ENCODE results near the gene NRG3.

NRG3 gene

DNA sequence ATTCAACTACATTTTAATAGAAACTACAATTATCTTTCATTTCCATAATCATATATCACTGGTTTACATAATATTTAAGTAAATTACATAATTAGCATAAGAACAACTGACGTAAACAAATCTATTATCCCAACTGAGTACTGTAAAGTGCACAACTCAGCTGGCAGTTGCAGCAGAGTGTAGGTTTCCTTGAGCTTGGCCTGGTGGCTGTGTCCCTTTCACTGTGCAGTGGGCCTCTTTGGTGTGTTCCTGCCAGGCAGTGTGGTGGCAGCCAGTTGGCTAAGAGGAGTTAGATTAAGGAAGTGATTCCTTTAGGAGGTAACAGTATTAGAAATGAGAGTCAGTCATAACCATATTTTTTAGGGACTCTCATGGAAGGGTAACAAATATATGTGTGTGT is 7.0 kb downstream of the NRG3 start:
- H3K4me3 ChIP-seq (ENCODE audit: low read depth, low read length) = no peak overlapping the region
- no peak for DNase-seq (ENCODE audit: low read depth)
- TF ChIP-seq, protein P1, sequence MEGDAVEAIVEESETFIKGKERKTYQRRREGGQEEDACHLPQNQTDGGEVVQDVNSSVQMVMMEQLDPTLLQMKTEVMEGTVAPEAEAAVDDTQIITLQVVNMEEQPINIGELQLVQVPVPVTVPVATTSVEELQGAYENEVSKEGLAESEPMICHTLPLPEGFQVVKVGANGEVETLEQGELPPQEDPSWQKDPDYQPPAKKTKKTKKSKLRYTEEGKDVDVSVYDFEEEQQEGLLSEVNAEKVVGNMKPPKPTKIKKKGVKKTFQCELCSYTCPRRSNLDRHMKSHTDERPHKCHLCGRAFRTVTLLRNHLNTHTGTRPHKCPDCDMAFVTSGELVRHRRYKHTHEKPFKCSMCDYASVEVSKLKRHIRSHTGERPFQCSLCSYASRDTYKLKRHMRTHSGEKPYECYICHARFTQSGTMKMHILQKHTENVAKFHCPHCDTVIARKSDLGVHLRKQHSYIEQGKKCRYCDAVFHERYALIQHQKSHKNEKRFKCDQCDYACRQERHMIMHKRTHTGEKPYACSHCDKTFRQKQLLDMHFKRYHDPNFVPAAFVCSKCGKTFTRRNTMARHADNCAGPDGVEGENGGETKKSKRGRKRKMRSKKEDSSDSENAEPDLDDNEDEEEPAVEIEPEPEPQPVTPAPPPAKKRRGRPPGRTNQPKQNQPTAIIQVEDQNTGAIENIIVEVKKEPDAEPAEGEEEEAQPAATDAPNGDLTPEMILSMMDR (IDR thresholded peaks at IDR 0.05; ENCODE audit: low read depth, low read length, missing control alignments) = no peak

GRCh38 chr10:81884856-81885255 is 9.9 kb downstream of the NRG3 start:
- H3K4me3 ChIP-seq (ENCODE audit: low read depth, low read length) = no peak overlapping the region
- TF ChIP-seq, protein P1 (IDR thresholded peaks at IDR 0.05; ENCODE audit: low read depth, low read length, missing control alignments) = no peak
- no peak for DNase-seq (ENCODE audit: low read depth)

DNA sequence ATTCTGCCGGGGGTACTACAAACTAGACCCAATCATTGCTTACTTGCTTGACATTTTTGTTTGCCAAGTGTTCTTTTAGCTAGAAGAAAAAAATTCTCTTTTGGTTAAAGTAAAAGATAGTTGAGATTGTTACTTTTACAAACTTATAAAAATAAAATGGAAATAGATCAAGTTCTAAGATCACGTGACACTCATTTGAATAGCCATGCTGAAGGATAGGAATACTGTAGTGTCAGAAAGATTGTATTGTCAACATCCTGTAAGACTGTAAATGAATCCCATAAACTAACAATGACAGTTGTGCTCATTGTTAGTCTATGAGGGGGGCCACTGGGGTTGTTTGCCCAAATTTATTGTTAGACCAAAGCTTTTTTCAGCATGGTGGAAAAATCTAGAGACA is 10.5 kb downstream of the NRG3 start:
- no peak overlapping the region for H3K4me3 ChIP-seq (ENCODE audit: low read depth, low read length)
- TF ChIP-seq, protein P1 (IDR thresholded peaks at IDR 0.05; ENCODE audit: low read depth, low read length, missing control alignments) = no peak
- DNase-seq (ENCODE audit: low read depth) = no peak

DNA sequence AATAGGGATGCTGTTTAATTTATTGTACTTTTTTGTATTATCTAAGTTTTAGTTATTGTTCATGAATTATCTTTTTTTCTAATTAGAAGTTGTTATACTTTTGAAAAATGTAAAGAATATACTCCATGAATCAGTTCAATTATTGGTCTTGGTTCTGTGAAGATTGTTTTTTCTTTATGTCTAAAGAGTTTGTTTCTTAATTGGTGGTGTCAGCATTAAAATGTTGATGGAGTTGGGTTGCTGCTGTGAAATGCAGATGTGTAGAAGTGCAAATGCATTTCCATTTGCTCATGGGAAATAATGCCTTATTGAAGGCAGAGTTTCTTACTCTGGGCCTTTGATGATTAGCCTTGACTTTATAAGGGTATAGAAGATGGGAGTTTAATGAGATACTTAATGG is 11.9 kb downstream of the NRG3 start:
- DNase-seq (ENCODE audit: low read depth) = no peak
- TF ChIP-seq, protein P1 (IDR thresholded peaks at IDR 0.05; ENCODE audit: low read depth, low read length, missing control alignments) = no peak

GRCh38 chr10:81889181-81889769 is 14.3 kb downstream of the NRG3 start:
- DNase-seq (ENCODE audit: low read depth) = no peak
- TF ChIP-seq, protein P1 (IDR thresholded peaks at IDR 0.05; ENCODE audit: low read depth, low read length, missing control alignments) = no peak
- H3K4me3 ChIP-seq (ENCODE audit: low read depth, low read length) = no peak overlapping the region

More for the DNA sequence above, 11.9 kb downstream of the NRG3 start:
- no peak overlapping the region for H3K4me3 ChIP-seq (ENCODE audit: low read depth, low read length)

DNA sequence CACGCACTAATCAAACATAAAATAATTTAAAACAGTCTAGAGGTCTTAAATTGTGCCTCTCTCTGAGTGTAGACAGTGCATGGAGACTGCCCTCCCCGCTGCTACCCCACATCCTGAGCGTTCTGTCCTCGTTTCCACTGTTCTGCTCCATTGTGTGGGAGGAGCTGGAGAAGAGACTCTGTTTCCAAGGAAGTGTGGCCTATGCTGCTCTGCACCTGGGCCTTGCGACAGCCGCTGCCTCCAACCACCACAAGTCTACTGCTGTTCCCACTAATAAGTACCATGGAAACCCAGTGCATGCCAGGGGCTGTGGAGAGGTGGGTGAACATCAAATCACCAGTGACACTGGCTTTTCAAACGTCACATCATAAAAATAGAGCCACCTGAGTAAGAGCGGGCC is 19.6 kb downstream of the NRG3 start:
- DNase-seq (ENCODE audit: low read depth) = no peak
- no peak overlapping the region for H3K4me3 ChIP-seq (ENCODE audit: low read depth, low read length)
- TF ChIP-seq, protein P1 (IDR thresholded peaks at IDR 0.05; ENCODE audit: low read depth, low read length, missing control alignments) = no peak

DNA sequence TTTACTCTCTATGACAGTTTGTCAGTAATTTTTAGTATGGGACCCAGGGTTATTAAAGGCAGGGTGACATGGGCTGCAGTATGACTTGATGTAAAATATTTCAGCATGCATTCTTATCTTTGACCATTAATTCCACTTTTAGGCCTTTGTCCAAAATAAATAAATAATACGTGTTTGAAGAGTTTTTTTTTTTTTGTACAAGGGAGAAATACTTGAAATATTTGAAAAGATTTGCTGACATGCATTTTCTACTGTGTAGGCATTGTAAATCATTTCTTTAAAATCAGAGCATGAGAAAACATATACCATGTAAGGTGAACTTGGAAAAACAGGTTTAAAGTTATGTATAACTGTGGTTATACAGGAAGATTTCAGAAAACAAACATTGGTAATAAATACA is 23.5 kb downstream of the NRG3 start:
- no peak overlapping the region for H3K4me3 ChIP-seq (ENCODE audit: low read depth, low read length)
- DNase-seq (ENCODE audit: low read depth) = no peak
- TF ChIP-seq, protein P1 (IDR thresholded peaks at IDR 0.05; ENCODE audit: low read depth, low read length, missing control alignments) = no peak

Measured in GM12864 (cell line).